Mononuclear cell (primary cell): ENCODE measurements around the gene NANS. TPM values are rescaled to one million over a fixed set of nuclear protein-coding genes. Genes with fewer than 3 reads are reported as not detected.
"Not testable (repeated sequence)": the region's sequence is repeated elsewhere in the genome, so short reads cannot be mapped to it uniquely, and the experiment has no call there.

Source experiments
- H3K27me3 ChIP-seq: 2 replicates; pipeline ENCODE4 v1.6.0; 2011; ENCODE audit warnings: low read length, control low read depth; ENCODE audit not compliant: insufficient read depth
- H3K4me1 ChIP-seq: 2 replicates; pipeline ENCODE4 v1.5.1; 2011; ENCODE audit warnings: mild to moderate bottlenecking, low read length, control low read depth; ENCODE audit not compliant: insufficient read depth
- H3K4me3 ChIP-seq: 2 replicates; pipeline ENCODE4 v1.5.1; 2011; ENCODE audit warnings: mild to moderate bottlenecking, low read length, moderate library complexity
- H3K9me3 ChIP-seq: 2 replicates; pipeline ENCODE4 v1.5.1; 2011; ENCODE audit warnings: low read depth, mild to moderate bottlenecking, control low read depth, low read length
- total RNA-seq: library from RNA; depleted of rRNA; stranded (reverse); fragments of >200 nt; gene quantifications from one replicate; pipeline ENCODE4 v1.2.3, GENCODE V29; 2012

Gene NANS
- total RNA-seq, 1 donor = 41.1 TPM

GRCh38 chr9:98080780-98081179 is 24.2 kb downstream of the NANS start:
- no peak overlapping the region for H3K4me3 ChIP-seq
- no peaks in the 10 kb centered on the region for H3K27me3 ChIP-seq
- H3K4me1 ChIP-seq = peaks cover 5% of the 10 kb centered on the region
- no peaks in the 10 kb centered on the region for H3K9me3 ChIP-seq

- H3K4me3 ChIP-seq = no peak overlapping the region
- no peaks in the 10 kb centered on the region for H3K27me3 ChIP-seq
- H3K9me3 ChIP-seq = no peaks in the 10 kb centered on the region
- H3K4me1 ChIP-seq = no peaks in the 10 kb centered on the region
Measured at GRCh38 chr9:98081477-98082219, 25.1 kb downstream of the NANS start.

GRCh38 chr9:98083061-98083501 is 26.5 kb downstream of the NANS start:
- Histone ChIP-seq H3K4me1 (no peaks in the 10 kb centered on the region), H3K9me3 (no peaks in the 10 kb centered on the region), H3K27me3 (no peaks in the 10 kb centered on the region), H3K4me3 (no peak overlapping the region)

GRCh38 chr9:98083566-98084183 is 27.1 kb downstream of the NANS start:
- H3K9me3 ChIP-seq = no peaks in the 10 kb centered on the region
- H3K27me3 ChIP-seq = no peaks in the 10 kb centered on the region
- H3K4me1 ChIP-seq = no peaks in the 10 kb centered on the region
- H3K4me3 ChIP-seq = no peak overlapping the region

- H3K27me3 ChIP-seq = no peaks in the 10 kb centered on the region
- no peaks in the 10 kb centered on the region for H3K4me1 ChIP-seq
- no peaks in the 10 kb centered on the region for H3K9me3 ChIP-seq
- no peak overlapping the region for H3K4me3 ChIP-seq
Measured at GRCh38 chr9:98084396-98084795, 27.9 kb downstream of the NANS start.

- H3K9me3 ChIP-seq = no peaks in the 10 kb centered on the region
- H3K27me3 ChIP-seq = no peaks in the 10 kb centered on the region
- H3K4me1 ChIP-seq = no peaks in the 10 kb centered on the region
Measured at GRCh38 chr9:98085058-98085457, 28.5 kb downstream of the NANS start.

GRCh38 chr9:98085944-98086343 is 29.4 kb downstream of the NANS start:
- Histone ChIP-seq H3K4me1 (no peaks in the 10 kb centered on the region), H3K9me3 (no peaks in the 10 kb centered on the region), H3K4me3 (no peak overlapping the region), H3K27me3 (no peaks in the 10 kb centered on the region)

More at GRCh38 chr9:98085058-98085457, 28.5 kb downstream of the NANS start:
- H3K4me3 ChIP-seq = no peak overlapping the region

- no peaks in the 10 kb centered on the region for H3K27me3 ChIP-seq
- H3K4me3 ChIP-seq = no peak overlapping the region
- no peaks in the 10 kb centered on the region for H3K4me1 ChIP-seq
- H3K9me3 ChIP-seq = no peaks in the 10 kb centered on the region
Measured at GRCh38 chr9:98086461-98086860, 29.9 kb downstream of the NANS start.

- Histone ChIP-seq H3K4me3 (no peak overlapping the region), H3K27me3 (no peaks in the 10 kb centered on the region), H3K4me1 (no peaks in the 10 kb centered on the region), H3K9me3 (no peaks in the 10 kb centered on the region)
Measured at GRCh38 chr9:98087420-98088354, 31.2 kb downstream of the NANS start.

- H3K4me1 ChIP-seq, H3K9me3 ChIP-seq, H3K27me3 ChIP-seq, H3K4me3 ChIP-seq: not testable (repeated sequence)
Measured at GRCh38 chr9:98090674-98091073, 34.1 kb downstream of the NANS start.

- H3K4me3 ChIP-seq = no peak overlapping the region
- H3K9me3 ChIP-seq = no peaks in the 10 kb centered on the region
- no peaks in the 10 kb centered on the region for H3K27me3 ChIP-seq
- peaks cover 4% of the 10 kb centered on the region for H3K4me1 ChIP-seq
Measured at GRCh38 chr9:98091735-98092612, 35.4 kb downstream of the NANS start.

GRCh38 chr9:98092613-98092931 is 36.0 kb downstream of the NANS start:
- Histone ChIP-seq H3K4me3 (no peak overlapping the region), H3K4me1 (peaks cover 4% of the 10 kb centered on the region), H3K27me3 (no peaks in the 10 kb centered on the region), H3K9me3 (no peaks in the 10 kb centered on the region)

GRCh38 chr9:98094316-98094715 is 37.8 kb downstream of the NANS start:
- Histone ChIP-seq H3K4me1 (peaks cover 15% of the 10 kb centered on the region), H3K9me3 (no peaks in the 10 kb centered on the region), H3K27me3 (no peaks in the 10 kb centered on the region), H3K4me3 (no peak overlapping the region)

- H3K4me3 ChIP-seq = no peak overlapping the region
- peaks cover 20% of the 10 kb centered on the region for H3K4me1 ChIP-seq
- H3K27me3 ChIP-seq = no peaks in the 10 kb centered on the region
Measured at GRCh38 chr9:98094851-98095250, 38.3 kb downstream of the NANS start.

More at GRCh38 chr9:98094851-98095250, 38.3 kb downstream of the NANS start:
- H3K9me3 ChIP-seq = no peaks in the 10 kb centered on the region
